ENCODE data around the gene MAP1LC3B2.

Gene MAP1LC3B2

DNA sequence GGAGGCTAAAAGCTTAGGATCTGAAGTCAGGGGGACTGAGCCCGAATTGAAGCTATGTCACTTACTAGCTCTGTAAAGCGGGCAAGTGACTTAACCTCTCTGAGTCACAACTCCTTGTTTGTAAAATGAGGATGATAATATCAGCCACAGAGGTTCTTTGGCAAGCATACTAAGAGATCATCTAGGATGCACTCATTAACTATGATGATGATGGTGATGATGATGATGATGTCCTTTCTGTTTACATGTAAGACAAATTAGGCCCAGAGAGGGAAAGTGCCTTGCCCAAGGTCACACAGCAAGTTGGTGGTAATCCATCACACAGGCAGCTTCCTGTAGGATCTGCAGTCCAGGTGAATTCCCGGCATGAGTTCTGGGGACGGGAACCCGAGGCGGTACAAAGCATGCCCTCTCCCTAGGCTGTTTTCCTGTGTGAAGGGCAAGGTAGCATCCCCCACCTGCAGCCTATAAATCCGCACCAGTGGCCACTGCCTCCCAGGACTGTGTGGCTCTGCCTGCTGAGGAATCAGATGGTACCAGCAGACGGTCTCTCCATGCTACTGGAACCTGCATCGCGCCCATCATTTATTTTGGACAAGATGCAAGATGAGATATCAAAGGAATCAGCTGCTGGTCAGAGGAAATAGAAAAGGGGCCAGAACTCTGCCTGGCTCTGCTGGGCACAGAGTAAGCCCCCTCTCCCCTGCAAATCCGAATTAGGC is 55.2 kb downstream of the MAP1LC3B2 start:
- no peak for ATAC-seq (ENCODE audit: low read depth)

DNA sequence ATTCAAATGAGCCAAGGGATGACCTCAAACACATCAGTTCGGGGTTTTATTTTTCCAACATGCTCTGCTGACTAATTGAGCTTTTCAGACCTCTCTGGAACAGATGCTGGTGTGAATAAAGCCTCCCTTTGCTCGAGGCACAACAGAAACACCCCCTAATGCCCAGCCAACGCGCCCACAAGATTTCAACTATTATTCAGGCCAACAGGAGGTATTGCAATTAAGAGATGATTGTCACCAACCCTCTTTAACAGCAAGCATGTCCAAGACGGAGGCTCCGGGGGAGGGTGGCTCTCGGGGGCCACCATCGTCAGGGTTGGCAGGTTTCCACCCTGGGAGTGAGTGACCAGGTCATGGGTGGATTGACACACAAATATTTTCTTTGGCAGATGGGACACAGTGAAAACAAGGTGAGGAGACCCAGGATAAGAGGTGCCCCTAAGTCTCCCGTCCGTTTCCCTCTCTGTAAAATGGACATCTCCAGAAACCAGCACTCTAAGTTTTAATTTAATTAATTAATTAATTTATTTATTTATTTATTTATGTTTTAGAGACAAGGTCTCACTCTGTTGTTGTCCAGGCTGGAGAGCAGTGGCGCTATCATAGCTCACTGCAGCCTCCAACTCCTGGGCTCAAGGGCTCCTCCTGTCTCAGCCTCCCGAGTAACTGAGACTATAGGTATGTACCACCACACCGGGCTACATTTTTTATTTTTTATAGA is 56.1 kb downstream of the MAP1LC3B2 start:
- Histone ChIP-seq H3K9me3 (ENCODE audit: severe bottlenecking) (no peaks in the 10 kb centered on the region), H3K27ac (ENCODE audit: poor library complexity, severe bottlenecking) (no peak overlapping the region), H3K4me3 (ENCODE audit: severe bottlenecking) (no peak overlapping the region), H3K36me3 (ENCODE audit: low read depth) (no peaks in the 10 kb centered on the region), H3K4me1 (ENCODE audit: insufficient read depth, poor library complexity, severe bottlenecking) (no peaks in the 10 kb centered on the region), H3K27me3 (ENCODE audit: insufficient read depth, poor library complexity, severe bottlenecking) (no peaks in the 10 kb centered on the region)
- TF ChIP-seq, protein P1, sequence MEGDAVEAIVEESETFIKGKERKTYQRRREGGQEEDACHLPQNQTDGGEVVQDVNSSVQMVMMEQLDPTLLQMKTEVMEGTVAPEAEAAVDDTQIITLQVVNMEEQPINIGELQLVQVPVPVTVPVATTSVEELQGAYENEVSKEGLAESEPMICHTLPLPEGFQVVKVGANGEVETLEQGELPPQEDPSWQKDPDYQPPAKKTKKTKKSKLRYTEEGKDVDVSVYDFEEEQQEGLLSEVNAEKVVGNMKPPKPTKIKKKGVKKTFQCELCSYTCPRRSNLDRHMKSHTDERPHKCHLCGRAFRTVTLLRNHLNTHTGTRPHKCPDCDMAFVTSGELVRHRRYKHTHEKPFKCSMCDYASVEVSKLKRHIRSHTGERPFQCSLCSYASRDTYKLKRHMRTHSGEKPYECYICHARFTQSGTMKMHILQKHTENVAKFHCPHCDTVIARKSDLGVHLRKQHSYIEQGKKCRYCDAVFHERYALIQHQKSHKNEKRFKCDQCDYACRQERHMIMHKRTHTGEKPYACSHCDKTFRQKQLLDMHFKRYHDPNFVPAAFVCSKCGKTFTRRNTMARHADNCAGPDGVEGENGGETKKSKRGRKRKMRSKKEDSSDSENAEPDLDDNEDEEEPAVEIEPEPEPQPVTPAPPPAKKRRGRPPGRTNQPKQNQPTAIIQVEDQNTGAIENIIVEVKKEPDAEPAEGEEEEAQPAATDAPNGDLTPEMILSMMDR (IDR thresholded peaks at IDR 0.05; ENCODE audit: poor library complexity, severe bottlenecking) = no peak
- no peak for ATAC-seq (ENCODE audit: low read depth)
- DNase-seq (ENCODE audit: low spot score) = no peak

More for the DNA sequence above, 55.2 kb downstream of the MAP1LC3B2 start:
- no peak for DNase-seq (ENCODE audit: low spot score)
- Histone ChIP-seq H3K9me3 (ENCODE audit: severe bottlenecking) (no peaks in the 10 kb centered on the region), H3K36me3 (ENCODE audit: low read depth) (no peaks in the 10 kb centered on the region), H3K27me3 (ENCODE audit: insufficient read depth, poor library complexity, severe bottlenecking) (no peaks in the 10 kb centered on the region), H3K4me1 (ENCODE audit: insufficient read depth, poor library complexity, severe bottlenecking) (no peaks in the 10 kb centered on the region), H3K4me3 (ENCODE audit: severe bottlenecking) (no peak overlapping the region), H3K27ac (ENCODE audit: poor library complexity, severe bottlenecking) (no peak overlapping the region)
- TF ChIP-seq, protein P1 (IDR thresholded peaks at IDR 0.05; ENCODE audit: poor library complexity, severe bottlenecking) = no peak

DNA sequence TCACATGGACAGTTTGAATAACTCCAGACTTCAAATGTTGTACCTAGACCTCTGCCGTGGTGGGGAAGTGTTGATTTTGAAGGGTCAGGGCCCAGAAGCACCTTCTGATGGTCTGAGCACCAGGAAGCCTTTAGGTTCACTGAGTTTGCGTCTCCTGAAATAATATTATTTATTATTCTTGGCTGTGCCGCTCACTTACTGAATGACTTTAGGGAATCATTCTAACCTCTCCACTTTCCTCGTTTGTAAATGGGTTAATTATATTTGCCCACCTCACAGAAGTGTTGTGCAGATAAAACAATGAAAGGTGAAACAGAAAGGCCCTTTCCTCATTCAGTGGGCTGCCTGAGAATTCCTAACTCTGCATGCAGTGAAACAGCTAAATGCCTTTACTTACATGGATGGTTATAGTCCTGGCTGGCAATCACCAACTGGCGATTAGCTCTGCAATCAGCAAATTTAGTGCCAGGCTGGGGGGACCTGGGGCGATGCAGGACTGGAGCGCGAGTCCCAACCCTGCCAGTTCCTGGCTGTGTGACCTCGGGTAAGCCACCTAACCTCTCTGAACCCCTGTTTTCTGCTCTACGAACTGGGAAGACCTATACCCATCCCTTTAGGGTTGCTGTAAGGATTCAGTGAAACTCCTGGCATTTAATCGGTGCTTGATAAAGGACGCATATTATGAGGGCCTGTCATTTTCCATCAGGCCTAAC is 57.5 kb downstream of the MAP1LC3B2 start:
- H3K4me3 ChIP-seq (ENCODE audit: severe bottlenecking) = no peak overlapping the region
- H3K9me3 ChIP-seq (ENCODE audit: severe bottlenecking) = no peaks in the 10 kb centered on the region
- TF ChIP-seq, protein P1 (IDR thresholded peaks at IDR 0.05; ENCODE audit: poor library complexity, severe bottlenecking) = no peak
- no peaks in the 10 kb centered on the region for H3K36me3 ChIP-seq (ENCODE audit: low read depth)
- no peak overlapping the region for H3K27ac ChIP-seq (ENCODE audit: poor library complexity, severe bottlenecking)
- no peaks in the 10 kb centered on the region for H3K4me1 ChIP-seq (ENCODE audit: insufficient read depth, poor library complexity, severe bottlenecking)
- DNase-seq (ENCODE audit: low spot score) (no peak), ATAC-seq (ENCODE audit: low read depth) (no peak)
- H3K27me3 ChIP-seq (ENCODE audit: insufficient read depth, poor library complexity, severe bottlenecking) = no peaks in the 10 kb centered on the region

DNA sequence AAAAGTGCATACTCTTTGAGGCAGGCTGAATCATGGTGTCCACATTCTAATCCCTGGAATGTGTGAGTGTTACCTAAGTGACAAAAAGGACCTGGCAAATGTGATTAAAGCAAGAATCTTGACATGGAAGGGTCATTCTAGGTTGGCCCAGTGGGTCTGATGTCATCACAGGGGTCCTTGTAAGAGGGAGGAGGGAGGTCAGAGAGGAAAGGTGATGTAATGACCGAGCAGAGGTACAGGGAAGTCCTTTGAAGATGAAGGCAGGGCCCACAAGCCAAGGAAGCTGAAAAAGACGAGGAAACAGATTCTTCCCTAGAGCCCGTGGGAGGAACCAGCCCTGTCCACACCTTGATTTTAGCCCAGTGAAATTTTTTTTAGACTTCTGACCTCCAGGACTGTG is 60.1 kb downstream of the MAP1LC3B2 start:
- ATAC-seq (ENCODE audit: low read depth) = no peak
- Histone ChIP-seq H3K27me3 (ENCODE audit: insufficient read depth, poor library complexity, severe bottlenecking) (no peaks in the 10 kb centered on the region), H3K27ac (ENCODE audit: poor library complexity, severe bottlenecking) (no peak overlapping the region), H3K4me3 (ENCODE audit: severe bottlenecking) (no peak overlapping the region), H3K36me3 (ENCODE audit: low read depth) (no peaks in the 10 kb centered on the region), H3K4me1 (ENCODE audit: insufficient read depth, poor library complexity, severe bottlenecking) (no peaks in the 10 kb centered on the region), H3K9me3 (ENCODE audit: severe bottlenecking) (no peaks in the 10 kb centered on the region)
- TF ChIP-seq, protein P1 (IDR thresholded peaks at IDR 0.05; ENCODE audit: poor library complexity, severe bottlenecking) = no peak
- DNase-seq (ENCODE audit: low spot score) = no peak
